ENCODE data around the gene DNAJC4. TPM values are rescaled to one million over a fixed set of nuclear protein-coding genes. Genes with fewer than 3 reads are reported as not detected.

Gene DNAJC4
- total and polyA plus RNA-seq, 9 of the 15 experiments (the other 6 are each of a cell fraction or from before 2014, with no cell fraction given), result 4.0 to 32.6 (median 19.9) TPM

- TF ChIP-seq ZNF511 (CRISPR knock-in tag; IDR thresholded peaks at IDR 0.05), result peak; percentile 51
- peak in 1 of 2 experiments; percentile 38; a peak in 1 of 4 replicates for TF ChIP-seq TBL1XR1 (IDR thresholded peaks at IDR 0.05; ENCODE audit: low read length in 2 of 2)
- TF ChIP-seq ZKSCAN3 (CRISPR knock-in tag; IDR thresholded peaks at IDR 0.05), result 0 out of 2 replicates have a peak, but pooled peaks have one; percentile 22
- no peak for TF ChIP-seq ZBTB5 (IDR thresholded peaks at IDR 0.05)
- 0 out of 2 replicates have a peak, but pooled peaks have one; percentile 52 for TF ChIP-seq E2F1 (CRISPR knock-in tag; IDR thresholded peaks at IDR 0.05)
- TF ChIP-seq SIN3B (IDR thresholded peaks at IDR 0.05; ENCODE audit: low read depth), result no peak
- TF ChIP-seq AFF1 (IDR thresholded peaks at IDR 0.05; ENCODE audit: low read depth in 1 of 2, partially characterized antibody in 2 of 2), result no peak
- TF ChIP-seq JUN (IDR thresholded peaks at IDR 0.05; ENCODE audit: borderline replicate concordance, low read depth, low read length), result no peak
- TF ChIP-seq JUN (CRISPR knock-in tag; IDR thresholded peaks at IDR 0.05; ENCODE audit: borderline replicate concordance), result peak; percentile 94
- peak; percentile 80 for TF ChIP-seq FOXP1 (CRISPR knock-in tag; IDR thresholded peaks at IDR 0.05)
- no peak for TF ChIP-seq ZNF316 (IDR thresholded peaks at IDR 0.05)
- TF ChIP-seq TBP (optimal IDR thresholded peaks at IDR 0.05; ENCODE audit: low read depth, low read length), result peak; percentile 59
- no peak for TF ChIP-seq ETS1 (conservative IDR thresholded peaks at IDR 0.05; ENCODE audit: control insufficient read depth, low read depth, low read length)
- TF ChIP-seq MXD1 (CRISPR knock-in tag; IDR thresholded peaks at IDR 0.05; ENCODE audit: borderline replicate concordance, poor library complexity, severe bottlenecking), result no peak
- 0 out of 2 replicates have a peak, but pooled peaks have one; percentile 24 for TF ChIP-seq NCOR1 (IDR thresholded peaks at IDR 0.05)
- TF ChIP-seq ZNF561 (CRISPR knock-in tag; conservative IDR thresholded peaks at IDR 0.05), result no peak
- TF ChIP-seq HDAC8 (tag; IDR thresholded peaks at IDR 0.05), result no peak
Measured at GRCh38 chr11:64206457-64207255, 23.7 kb upstream of the DNAJC4 start, which contains the start of gene FERMT3 (continued).
